Endothelial cell of umbilical vein (primary cell): ENCODE data around the gene GNB5.

Source experiments
- CTCF ChIP-seq, 2 donors: IDR thresholded peaks; 1 replicate in 1 of 2; 2 replicates in 1 of 2; pipeline ENCODE4 v1.5.1; 2011; ENCODE audit warnings: low read length in 2 of 2, mild to moderate bottlenecking in 2 of 2, moderate library complexity in 2 of 2, control low read depth in 1 of 2, inconsistent platforms in 1 of 2, low read depth in 1 of 2; ENCODE audit not compliant: insufficient read depth in 1 of 2; ENCODE audit errors: extremely low read depth in 1 of 2
- EZH2 ChIP-seq: IDR thresholded peaks from 2 replicates; pipeline ENCODE4 v1.6.1; 2012; ENCODE audit warnings: borderline replicate concordance, low read depth, mild to moderate bottlenecking, moderate library complexity, low read length, inconsistent platforms; ENCODE audit not compliant: severe bottlenecking
- FOS ChIP-seq: IDR thresholded peaks from 2 replicates; pipeline ENCODE4 v1.6.1; 2011; ENCODE audit warnings: mild to moderate bottlenecking, low read length, moderate library complexity, borderline replicate concordance; ENCODE audit not compliant: insufficient read depth
- GATA2 ChIP-seq: IDR thresholded peaks from 2 replicates; pipeline ENCODE4 v1.7.0; 2011; ENCODE audit warnings: low read depth, mild to moderate bottlenecking, moderate library complexity, mixed read lengths, low read length; ENCODE audit not compliant: insufficient read length, insufficient read depth
- JUN ChIP-seq: IDR thresholded peaks from 2 replicates; pipeline ENCODE4 v1.6.1; 2011; ENCODE audit warnings: borderline replicate concordance, low read depth; ENCODE audit not compliant: insufficient read length, insufficient read depth
- MYC ChIP-seq: IDR thresholded peaks from one replicate; pipeline ENCODE4 v1.6.1; 2011; ENCODE audit warnings: mild to moderate bottlenecking, low read depth, low read length
- POLR2A ChIP-seq: IDR thresholded peaks from 2 replicates; pipeline ENCODE4 v1.6.1; 2012; ENCODE audit warnings: low read depth, mild to moderate bottlenecking, control low read depth, low read length
- POLR2AphosphoS5 ChIP-seq: IDR thresholded peaks from 2 replicates; pipeline ENCODE4 v1.6.1; 2012; ENCODE audit warnings: low read depth, mild to moderate bottlenecking, control low read depth, low read length, moderate library complexity; ENCODE audit not compliant: insufficient read depth

- no peak for TF ChIP-seq CTCF (IDR thresholded peaks at IDR 0.05; ENCODE audit: extremely low read depth in 1 of 2, insufficient read depth in 1 of 2, low read depth in 1 of 2, low read length in 2 of 2)
- TF ChIP-seq EZH2: no peak
- TF ChIP-seq GATA2: no peak
- TF ChIP-seq MYC: no peak
- no peak for TF ChIP-seq JUN
- no peak for TF ChIP-seq POLR2AphosphoS5
- TF ChIP-seq POLR2A: no peak
- TF ChIP-seq FOS: no peak
These were observed 96.2 kb downstream of the GNB5 start for GRCh38 chr15:52094811-52095584.
